Stimulated activated CD8-positive, alpha-beta memory T cell treated with anti-CD3 and anti-CD28 coated beads, Interleukin-4, amount 100 ng/mL, for 1 hour (primary cell): ENCODE results near the gene ATRX.
"Not testable (repeated sequence)": the region's sequence is repeated elsewhere in the genome, so short reads cannot be mapped to it uniquely, and the experiment has no call there.

Experiments used
- DNase-seq, 2 donors: peaks; one replicate each; pipeline ENCODE4 v3.0.0-alpha.2; 2020; ENCODE audit warnings: low read depth in 2 of 2, low spot score in 1 of 2

ATRX gene

DNA sequence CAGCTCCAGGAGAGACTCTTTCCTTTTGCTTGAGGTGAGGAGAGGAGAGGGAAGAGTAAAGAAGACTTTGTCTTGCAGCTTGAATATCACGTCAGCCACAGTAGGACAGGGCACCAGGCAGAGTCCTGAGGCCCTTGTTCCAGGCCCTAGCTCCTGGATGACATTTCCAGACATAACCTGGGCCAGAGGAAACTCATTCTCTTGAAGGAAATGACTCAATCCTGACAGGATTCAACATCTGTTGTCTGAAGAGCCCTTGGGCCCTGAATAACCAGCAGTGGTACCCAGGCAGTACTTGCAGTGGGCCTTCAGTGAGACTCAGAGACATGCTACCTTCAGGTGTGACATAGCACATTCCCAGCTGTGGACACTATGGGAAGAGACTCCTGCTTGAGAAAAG is 276.0 kb downstream of the ATRX start:
- no peak for DNase-seq

GRCh38 chrX:77505227-77505626 is 280.8 kb downstream of the ATRX start:
- DNase-seq: no peak

GRCh38 chrX:77502951-77503525 is 283.0 kb downstream of the ATRX start:
- no peak for DNase-seq

- DNase-seq: not testable (repeated sequence)
These were observed 285.9 kb downstream of the ATRX start for GRCh38 chrX:77500164-77500563.

GRCh38 chrX:77493677-77494553 is 292.1 kb downstream of the ATRX start:
- no peak for DNase-seq

- DNase-seq: no peak
These were observed 302.0 kb downstream of the ATRX start for GRCh38 chrX:77484045-77484444.

GRCh38 chrX:77455437-77455836 is 330.6 kb downstream of the ATRX start:
- DNase-seq: no peak
